HG03520 (cell line): ENCODE measurements around the gene CNGA3.

Source experiments
- ATAC-seq: cut with Tn5 transposase; IDR thresholded peaks from one replicate; pipeline ENCODE4 v1.9.1; 2021; ENCODE audit warnings: mild to moderate bottlenecking, moderate library complexity; ENCODE audit not compliant: unreplicated experiment

The CNGA3 gene

DNA sequence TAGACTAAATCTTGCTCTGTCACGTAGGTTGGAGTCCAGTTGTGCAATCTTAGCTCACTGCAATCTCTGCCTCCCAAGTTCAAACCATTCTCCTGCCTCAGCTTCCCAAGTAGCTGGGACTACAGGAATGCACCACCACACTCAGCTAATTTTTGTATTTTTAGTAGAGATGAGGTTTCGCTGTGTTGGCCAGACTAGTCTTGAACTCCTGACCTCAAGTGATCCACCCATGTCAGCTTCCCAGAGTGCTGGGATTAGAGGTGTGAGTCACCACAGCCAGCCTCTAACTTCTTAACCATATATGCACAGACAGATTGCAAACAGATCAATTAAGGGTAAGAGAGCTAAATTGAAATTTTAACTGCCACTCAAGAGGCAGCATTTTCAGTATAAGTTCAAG, 22.1 kb upstream of the CNGA3 start:
- no peak for ATAC-seq

DNA sequence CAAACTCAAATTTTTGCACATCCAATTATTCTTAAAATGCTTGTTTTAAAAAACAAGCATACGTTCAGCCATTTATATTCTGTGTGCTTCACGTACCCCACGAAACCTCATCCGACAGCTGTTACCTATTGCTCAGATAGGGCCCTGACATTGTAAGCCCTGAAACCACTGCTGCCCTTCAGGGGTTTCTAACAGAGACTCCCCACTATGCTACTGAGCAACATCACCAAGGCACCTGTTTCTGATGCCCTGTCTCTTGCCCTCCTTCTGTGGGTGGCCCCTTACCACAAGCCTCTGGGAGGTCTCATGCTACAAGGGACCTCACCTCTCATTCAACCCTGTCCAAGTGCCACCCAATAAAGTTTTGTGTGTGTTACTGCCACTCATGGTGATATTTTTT, 18.5 kb upstream of the CNGA3 start:
- ATAC-seq: no peak

DNA sequence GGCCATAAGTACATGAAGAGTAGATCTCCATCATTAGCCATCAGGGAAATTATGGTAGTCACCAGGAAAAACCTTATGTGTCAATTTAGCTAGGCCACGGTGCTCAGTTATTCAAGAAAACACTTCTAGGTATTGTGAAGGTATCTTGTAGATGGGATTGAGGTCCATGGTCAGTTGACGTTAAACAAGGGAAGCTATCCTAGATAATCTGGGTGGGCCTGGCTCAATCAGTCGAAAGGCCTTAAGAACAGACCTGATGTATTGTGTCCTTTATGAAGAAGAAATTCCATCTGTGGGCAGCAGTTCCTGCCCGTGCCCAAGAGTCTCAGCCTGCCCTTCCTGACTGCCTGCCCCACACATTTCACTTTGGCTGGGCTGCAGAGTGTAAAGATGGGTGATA, 16.7 kb upstream of the CNGA3 start:
- ATAC-seq: no peak

GRCh38 chr2:98332989-98333388, 13.3 kb upstream of the CNGA3 start:
- ATAC-seq: no peak

- no peak for ATAC-seq
Measured at GRCh38 chr2:98333922-98334321, 12.3 kb upstream of the CNGA3 start.

- ATAC-seq: no peak
Measured at GRCh38 chr2:98334439-98335078, 11.7 kb upstream of the CNGA3 start.

GRCh38 chr2:98335271-98335670, 11.0 kb upstream of the CNGA3 start:
- ATAC-seq: no peak

- ATAC-seq: no peak
Measured at GRCh38 chr2:98341241-98341640, 5.0 kb upstream of the CNGA3 start.

- no peak for ATAC-seq
Measured at GRCh38 chr2:98343285-98343684, 3.0 kb upstream of the CNGA3 start.

DNA sequence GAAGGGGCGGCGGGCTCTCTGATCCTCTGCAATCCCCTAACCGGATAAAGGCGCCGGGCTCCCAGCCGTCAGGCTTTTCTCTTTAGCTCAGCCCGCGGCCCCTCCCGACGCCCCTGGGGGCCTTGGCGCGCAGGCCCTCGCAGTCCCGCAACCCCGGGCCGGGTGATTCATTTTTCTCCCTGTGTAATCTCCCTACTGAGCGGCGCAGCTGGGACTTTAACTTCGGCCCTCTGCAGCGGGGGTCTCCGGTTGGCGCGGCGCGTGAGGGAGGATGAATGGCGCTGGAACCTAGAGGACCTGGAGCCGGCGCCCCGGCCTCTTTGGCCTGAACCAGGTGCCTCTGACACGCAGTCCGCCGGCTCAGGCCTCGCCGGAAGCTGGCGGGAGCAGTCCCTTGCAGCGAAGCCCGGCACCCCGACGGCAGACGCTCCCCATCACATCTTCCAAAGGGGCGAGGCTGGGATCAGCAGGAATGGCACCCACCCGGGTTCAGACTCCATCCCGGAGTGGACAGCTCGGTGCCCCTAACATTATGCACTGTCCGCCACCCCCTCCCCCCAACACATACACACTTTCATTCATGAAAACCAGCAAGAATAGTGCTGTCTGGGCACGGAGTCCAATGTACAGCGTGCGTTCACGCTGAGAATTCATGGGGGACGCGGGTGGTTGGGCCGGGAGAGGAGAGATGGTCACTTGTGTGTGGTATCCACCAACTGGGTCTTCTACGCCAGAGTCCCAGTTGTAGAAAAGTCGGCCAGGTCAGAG, 1.2 kb downstream of the CNGA3 start:
- ATAC-seq: no peak

DNA sequence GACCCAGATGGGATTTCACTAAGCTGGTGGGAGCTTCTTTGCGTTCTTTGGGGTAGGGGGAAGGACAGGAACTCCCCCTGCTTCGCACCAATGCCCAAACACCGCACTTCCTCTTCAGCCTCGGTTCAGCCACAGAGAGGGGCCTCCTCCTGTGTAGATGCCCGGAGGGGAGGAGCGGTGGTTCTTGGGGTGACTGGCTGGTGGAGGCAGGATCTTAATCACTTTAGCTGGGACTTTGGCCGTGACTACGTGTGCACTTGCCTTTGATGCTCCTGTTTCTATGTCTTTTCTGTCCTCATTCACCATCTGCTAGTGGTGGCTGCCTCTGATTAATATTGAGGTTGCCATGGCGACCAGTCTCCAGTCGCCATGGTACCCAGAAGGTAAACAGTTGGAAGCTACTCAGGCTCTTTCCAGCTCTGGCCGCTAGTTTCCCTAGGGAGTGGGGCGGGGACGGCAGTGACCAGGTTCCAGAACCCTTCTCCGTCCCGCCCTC, 1.9 kb downstream of the CNGA3 start:
- no peak for ATAC-seq

GRCh38 chr2:98350411-98350810, 4.2 kb downstream of the CNGA3 start:
- no peak for ATAC-seq

GRCh38 chr2:98355881-98356280, 9.6 kb downstream of the CNGA3 start:
- no peak for ATAC-seq

- no peak for ATAC-seq
Measured at GRCh38 chr2:98356729-98357128, 10.5 kb downstream of the CNGA3 start.

GRCh38 chr2:98357849-98358248, 11.6 kb downstream of the CNGA3 start:
- no peak for ATAC-seq

DNA sequence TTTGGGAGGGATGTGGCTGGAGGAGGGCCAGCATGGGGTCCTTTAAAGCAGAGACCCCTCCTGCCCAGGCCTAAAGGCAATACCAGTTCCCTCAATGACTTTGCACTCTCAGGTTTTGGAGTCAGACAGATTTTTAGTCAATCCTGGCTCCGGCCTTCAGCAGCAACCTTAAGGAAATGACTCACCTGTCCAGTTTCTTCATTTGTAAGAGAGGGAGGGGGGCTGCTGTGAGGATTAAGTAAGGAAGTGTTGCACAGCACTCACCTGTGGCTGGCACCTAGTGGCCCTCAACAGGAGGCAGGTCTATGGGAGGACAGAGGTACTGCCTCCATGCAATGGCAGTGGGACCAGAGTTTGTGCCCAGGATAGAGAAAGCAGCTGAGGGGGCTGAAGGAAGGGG, 13.7 kb downstream of the CNGA3 start:
- ATAC-seq: no peak

- no peak for ATAC-seq
Measured at GRCh38 chr2:98367721-98368120, 21.5 kb downstream of the CNGA3 start.

GRCh38 chr2:98369710-98370239, 23.5 kb downstream of the CNGA3 start:
- ATAC-seq: no peak

DNA sequence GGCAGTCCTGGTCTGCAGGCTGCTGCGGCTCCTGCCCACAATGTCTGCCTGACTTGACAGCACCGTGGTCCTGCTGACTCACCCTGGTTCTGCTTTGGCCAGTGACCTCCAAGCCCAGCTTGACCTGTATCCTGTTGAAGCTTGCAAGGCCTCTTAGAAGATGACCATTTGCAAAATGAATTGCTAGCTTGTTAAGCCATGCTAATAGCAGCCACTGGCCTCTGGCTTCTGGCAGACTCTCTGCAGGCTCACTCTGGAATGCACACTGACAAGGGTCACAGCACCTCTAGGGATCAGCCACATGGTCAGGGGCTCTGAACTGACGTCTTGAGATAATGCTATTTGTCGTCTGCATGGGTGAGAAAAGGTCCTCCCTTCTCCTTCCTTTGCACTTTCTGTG, 25.9 kb downstream of the CNGA3 start:
- no peak for ATAC-seq

DNA sequence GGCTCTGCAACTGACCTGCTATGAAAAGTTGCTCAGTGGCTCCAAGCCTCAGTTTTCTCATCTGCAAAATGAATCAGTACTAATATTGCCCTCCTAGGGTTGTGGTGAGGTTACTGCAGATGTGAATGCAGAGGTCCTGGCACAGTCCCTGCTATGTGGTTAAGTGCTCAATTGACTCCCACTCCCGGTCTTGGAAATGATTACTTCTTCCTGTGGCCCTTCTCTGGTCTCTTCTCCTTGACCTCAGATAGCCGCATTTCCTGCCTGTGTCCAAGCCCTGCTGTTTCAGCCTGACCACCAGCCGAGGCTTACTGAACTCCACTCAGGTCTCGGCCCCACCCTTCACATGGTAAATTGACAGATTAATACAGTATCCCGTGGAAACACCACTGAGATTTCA, 26.3 kb downstream of the CNGA3 start:
- ATAC-seq: no peak

DNA sequence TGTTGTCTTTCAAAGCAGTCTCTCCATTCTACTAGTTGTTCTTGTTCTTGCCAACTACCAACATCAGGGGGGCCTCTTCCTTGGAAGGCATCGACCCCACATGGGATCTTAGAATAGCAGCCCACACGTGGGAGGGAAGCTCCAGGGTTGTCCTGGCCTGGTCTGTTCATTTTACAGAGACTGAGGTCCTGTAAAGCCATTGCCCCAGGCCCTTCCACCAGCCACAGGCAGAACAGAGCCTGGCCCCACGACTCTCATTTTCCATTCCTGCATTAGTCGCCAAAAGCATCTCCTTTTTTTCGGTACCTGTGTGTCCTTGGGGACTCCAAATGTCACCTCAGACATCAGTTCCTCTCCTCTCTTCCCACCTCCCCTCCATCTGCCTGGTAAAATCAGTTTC, 28.0 kb downstream of the CNGA3 start:
- ATAC-seq: no peak

DNA sequence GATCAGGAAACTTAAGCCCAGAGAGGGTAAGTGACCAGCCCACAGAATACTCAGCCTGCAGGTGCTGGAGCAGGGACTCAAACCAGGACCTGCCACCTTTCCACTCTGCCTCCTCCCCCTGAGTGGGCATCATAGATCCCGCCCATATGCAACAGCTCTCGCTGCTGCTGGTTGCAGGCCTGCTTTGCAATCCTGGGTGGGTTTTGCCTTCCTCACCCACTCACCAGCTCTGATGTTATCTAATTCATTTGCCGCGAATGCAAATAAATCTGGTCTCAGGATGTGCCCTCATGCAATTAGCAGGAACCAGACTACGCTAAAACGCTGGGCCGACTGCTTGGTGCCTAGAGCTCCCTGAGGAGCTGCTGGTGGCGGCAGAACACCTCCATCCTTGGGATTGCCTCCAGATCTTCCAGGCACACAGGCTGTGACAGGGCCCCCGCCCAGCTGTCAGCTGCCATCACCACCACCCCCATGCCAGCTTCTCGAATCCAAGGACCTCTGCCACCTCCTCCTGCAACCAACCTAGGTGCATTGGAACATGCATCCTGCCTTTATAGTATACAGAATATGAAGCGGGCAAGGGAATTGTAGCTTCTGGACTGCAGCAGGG, 28.8 kb downstream of the CNGA3 start:
- no peak for ATAC-seq
